GM21529 (cell line): Measurements from ENCODE around the gene GNG7.
"Not testable (repeated sequence)": the region's sequence is repeated elsewhere in the genome, so short reads cannot be mapped to it uniquely, and the experiment has no call there.

Experiments used
- ATAC-seq: cut with Tn5 transposase; IDR thresholded peaks from one replicate; pipeline ENCODE4 v1.9.1; 2021; ENCODE audit not compliant: unreplicated experiment

GNG7 gene

DNA sequence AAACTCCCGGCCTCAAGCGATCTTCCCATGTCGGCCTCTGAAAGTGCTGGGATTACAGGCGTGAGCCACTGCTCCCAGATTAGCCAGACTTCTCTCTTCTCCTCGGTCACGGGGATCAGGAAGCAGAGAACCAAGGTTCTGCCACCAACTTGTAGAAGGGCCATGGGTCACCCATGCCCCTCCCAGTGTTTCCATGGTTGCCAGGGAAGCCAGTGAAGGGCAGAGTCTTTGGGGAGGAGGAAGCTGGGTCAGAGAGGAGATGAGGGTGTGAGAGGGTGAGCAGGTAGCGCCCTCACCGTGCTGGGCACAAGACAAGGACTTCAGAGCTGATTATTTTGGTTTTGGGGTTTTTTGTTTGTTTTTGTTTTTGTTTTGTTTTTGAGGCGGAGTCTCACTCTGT is 77.1 kb downstream of the GNG7 start:
- no peak for ATAC-seq

DNA sequence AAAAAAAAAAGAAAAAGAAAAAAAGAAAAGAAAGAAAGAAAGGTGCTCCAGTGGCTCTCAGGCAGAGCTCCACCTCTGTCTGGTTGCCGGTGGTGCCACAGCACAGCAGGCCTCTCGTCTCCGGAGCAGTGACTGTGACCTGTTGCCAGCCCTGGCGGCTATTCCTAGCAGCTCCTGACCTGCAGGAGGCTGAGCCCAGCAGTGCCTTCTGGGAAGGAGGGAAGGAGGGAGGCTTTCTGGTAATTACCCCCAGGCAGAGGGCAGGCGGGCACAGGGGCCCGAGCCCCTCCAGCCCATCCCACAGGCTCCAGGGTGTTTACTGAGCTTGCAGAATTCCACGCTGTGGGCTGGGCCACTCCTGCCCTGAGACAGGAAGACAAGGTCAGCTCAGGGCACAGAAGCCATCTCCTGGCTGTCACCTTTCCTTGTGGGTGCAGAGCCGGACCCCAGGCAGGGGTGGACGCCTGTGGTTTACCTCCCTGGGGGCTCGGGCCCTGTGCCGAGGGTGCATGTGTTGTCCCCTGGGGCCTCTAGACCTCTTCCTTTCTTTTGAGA is 77.9 kb downstream of the GNG7 start:
- ATAC-seq: no peak

DNA sequence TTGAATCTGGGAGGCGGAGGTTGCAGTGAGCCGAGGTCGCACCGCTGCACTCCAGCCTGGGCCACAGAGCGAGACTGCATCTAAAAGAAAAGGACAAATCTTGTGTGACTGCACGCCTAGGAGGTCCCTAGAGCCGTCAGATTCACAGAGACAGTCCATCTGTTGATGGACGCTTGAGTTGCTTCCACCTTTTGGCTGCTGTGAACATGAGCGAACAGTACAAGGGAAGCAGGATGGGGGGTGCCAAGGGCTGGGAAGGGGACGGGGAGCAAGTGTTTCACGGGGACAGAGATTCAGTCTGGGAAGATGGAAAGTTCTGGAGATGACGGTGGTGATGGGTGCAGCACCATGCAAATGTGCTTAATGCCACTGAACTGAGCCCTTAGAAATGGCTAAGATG is 78.7 kb downstream of the GNG7 start:
- no peak for ATAC-seq

DNA sequence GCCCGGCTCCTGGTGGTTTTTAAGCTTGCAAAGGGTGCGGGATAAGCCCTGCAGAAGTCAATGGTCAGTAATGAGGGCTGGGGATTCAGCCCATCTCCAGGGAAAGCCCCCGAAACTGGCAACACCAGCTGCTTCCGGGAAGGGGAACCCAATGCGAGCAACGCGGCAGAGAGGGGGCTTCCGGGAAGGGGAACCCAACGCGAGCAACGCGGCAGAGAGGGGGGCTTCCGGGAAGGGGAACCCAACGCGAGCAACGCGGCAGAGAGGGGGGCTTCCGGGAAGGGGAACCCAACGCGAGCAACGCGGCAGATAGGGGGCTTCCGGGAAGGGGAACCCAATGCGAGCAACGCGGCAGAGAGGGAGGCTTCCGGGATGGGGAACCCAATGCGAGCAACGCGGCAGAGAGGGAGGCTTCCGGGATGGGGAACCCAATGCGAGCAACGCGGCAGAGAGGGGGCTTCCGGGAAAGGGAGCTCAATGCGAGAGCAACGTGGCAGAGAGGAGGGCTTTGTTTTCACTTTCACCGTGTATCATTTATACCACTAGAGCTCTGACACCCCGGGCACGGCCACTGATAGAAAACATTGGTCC is 80.0 kb downstream of the GNG7 start:
- not testable (repeated sequence) for ATAC-seq

DNA sequence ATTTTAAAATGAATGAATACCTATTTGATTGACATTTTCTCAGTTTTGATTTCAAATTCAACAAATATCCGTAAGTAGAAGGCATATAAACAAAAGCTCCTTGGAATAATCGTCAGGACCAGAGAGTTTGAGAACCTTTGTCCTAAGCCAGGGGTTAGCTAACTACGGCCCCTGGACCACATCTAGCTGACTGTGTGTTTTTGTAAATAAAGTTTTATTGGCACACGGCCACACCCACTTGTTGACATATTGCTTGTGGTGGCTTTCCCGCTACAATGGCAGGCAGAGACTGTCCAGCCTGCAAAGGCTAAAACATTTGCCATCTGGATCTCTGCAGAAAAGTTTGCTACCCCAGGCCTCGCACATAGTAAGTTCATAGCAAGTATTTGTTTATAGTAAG is 83.4 kb downstream of the GNG7 start:
- ATAC-seq: no peak

DNA sequence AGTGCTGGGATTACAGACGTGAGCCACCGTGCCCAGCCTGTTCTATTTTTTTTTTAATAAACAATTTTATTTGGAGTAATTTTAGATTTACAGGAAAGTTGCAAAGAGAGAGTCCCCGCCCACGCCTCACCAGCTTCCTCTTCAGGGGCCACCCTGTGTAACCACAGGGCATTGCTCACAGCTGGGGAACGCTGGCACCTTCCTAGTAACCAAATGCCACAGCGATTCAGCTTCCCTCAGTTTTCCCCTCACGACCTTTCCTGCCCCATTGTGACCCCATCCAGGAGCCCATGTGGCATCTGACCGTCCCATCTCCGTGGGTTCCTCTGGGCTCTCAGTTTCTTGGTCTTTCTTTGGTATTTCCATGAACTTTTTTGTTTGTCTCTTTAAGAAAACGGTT is 83.9 kb downstream of the GNG7 start:
- ATAC-seq: no peak

DNA sequence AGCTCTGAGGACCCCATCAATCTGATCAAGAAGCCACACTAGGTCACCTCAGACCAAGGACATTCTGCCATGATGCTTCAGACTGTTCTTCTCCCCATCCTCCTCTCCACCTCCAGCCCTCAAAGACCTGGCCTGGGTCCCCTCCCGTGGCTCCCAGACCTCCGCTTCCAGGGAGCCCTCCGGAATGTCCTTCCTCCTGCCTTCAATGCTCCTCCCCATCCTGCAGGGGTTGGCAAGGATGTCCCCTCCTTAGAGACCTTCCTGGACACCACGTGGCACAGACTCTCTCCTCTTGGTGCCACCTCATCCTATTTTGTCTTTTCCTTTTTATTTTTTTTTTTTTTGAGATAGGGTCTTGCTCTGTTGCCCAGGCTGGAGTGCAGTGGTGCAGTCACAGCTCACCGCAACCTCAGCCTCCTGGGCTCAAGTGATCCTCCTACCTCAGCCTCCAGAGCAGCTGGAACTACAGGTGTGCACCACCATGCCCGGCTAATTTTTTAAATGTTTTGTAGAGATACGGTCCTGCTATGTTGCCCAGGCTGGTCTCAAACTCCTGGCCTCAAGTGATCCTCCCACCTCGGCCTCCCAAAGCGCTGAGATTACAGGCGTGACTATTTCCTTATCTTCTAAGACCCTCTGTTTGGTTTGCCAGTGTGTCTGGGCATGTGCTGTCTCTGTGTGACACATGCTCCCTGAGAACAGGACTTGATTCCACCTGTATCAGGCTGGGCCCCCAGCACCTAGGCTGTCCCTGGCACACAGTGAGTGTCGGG is 84.9 kb downstream of the GNG7 start:
- ATAC-seq: no peak

DNA sequence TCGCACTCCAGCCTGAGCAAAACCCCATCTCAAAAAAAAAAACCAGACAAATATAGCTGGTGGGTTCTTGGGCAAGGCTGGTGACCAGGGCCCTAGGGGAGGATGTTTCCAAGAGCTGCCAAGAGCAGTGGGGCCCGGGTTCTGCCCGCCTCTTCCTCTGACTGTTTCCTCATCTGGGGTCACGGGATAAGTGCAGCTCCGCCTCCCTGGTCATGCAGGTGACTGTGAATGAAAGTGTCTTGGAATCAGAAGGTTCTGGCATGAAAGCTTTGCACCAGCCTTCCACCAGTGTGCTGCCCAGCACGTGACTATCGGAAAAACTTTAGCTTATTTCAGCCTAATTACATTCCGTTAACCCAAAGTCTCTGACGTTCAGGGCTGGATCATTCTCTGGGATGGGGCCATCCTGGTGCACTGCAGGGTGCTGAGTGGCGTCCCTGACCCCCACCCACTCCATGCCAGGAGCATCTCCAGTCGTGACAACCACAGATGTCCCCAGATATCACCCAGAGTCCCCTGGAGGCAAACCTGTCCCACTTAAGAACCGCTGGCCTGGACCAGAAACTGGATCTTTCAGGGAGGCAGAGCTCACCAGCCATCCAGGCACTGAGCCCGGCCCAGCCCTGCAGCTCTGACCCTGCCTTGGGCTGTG is 85.6 kb downstream of the GNG7 start:
- no peak for ATAC-seq

DNA sequence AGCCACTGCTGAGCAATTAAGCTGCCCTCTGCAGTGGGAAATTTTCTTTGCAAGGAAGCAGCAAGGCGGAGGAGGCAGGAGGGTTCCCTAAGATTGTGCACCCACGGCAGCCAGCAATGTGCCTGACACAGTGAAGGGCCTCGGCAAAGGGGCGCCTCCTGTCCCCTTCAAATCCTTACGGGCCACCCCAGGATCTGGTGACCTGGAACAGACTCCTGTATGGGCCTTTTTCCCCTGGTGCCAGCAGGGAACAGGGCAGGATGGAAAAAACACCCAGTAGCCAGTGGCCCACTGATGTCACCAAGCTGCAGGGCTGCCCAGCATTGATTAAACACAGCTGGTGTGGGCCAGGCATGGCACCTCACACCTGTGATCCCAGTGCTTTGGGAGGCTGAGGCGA is 86.7 kb downstream of the GNG7 start:
- no peak for ATAC-seq

DNA sequence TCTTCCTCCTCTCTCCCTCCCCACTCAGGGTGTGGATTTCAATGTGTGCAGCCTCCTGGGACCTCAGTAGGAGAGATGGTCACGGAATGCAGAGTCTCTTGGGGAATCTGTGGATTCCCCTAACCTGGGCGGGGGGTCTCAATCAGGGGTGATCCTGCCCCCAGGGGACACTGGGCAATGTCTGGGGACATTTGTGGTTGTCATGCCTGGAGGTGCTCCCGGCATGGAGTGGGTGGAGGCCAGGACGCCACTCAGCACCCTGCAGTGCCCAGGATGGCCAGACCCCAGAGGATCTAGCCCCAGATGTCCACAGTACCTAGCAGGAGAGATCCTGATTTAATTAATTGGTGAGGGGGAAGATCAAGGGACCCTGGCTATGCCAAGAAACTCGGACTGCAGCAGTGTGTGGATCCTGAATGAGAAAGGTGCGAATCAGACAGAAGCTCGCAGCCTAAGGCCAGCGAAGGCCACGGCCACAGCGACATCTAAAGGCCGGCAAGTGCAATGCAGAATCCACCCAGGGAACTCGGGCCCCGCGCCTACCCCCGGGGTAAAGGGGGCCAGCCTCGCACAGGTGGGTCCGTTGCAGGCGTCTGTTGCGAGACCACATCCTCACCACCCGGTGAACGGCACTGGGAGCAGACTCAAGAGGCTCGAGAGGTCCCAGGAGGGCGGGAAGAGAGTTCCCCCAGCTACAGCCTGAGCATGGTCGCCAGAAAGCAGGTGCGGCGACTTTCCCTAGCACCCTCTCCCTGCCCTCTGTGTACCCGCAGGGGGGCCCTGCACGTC is 88.8 kb downstream of the GNG7 start:
- peak; percentile 35 for ATAC-seq

DNA sequence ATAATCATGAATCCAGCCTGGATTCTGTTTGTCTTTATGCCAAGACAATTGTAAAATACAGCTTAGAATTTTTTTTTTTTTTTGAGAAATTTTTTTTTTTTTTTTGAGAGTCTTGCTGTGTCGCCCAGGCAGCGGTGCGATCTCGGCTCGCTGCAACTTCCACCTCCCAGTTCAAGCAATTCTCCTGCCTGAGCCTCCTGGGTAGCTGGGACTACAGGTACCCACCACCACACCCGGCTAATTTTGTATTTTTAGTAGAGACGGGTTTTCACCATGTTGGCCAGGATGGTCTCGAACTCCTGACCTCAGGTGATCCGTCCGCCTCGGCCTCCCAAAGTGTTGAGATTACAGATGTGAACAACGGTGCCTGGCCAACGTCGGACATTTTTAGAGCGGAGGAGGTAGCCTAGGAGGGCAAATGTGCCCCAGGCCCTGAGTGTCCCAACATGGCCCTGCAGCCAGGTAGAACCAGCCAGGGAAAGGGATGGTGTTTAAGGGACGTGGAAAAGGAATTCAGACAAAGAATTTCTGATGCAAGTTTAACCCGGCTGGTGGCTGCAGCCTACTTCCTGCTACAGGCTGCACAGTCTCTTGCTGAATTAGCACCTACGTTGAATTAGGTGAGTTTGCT is 89.8 kb downstream of the GNG7 start:
- ATAC-seq: no peak

DNA sequence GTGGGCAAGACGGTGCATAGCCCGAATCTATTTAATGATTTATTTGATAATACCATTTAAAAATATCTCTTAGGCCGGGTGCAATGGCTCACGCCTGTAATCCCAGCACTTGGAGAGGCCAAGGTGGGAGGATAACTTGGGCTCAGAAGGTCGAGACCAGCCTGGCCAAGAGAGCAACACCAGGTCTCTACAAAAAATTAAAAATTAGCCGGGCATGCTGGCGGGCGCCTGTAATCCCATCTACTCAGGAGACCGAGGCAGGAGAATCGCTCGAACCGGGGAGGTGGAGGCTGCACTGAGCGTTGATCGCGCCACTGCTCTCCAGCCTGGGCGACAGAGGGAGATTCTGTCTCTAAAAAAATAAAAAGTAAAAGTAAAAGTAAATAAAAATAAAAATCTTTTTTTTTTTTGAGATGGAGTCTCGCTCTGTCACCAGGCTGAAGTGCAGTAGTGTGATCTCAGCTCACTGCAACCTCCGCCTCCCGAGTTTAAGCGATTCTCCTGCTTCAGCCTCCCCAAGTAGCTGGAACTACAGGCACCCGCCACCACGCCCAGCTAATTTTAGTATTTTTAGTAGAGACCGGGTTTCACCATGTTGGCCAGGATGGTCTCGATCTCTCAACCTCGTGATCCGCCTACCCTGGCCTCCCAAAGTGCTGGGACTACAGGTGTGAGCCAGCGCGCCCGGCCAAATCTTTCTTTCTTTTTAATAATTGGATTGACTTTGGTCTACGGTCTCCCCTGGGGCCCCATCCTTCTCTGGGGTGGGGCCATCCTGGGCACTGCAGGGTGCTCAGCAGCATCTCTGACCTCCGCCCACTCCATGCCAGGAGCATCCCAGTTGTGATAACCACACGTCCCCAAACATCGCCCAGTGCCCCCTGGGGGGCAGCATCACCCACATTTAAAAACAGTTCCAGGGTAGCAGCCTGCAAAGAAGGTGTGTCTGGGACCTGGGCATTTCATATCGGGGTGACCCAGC is 90.7 kb downstream of the GNG7 start:
- no peak for ATAC-seq

DNA sequence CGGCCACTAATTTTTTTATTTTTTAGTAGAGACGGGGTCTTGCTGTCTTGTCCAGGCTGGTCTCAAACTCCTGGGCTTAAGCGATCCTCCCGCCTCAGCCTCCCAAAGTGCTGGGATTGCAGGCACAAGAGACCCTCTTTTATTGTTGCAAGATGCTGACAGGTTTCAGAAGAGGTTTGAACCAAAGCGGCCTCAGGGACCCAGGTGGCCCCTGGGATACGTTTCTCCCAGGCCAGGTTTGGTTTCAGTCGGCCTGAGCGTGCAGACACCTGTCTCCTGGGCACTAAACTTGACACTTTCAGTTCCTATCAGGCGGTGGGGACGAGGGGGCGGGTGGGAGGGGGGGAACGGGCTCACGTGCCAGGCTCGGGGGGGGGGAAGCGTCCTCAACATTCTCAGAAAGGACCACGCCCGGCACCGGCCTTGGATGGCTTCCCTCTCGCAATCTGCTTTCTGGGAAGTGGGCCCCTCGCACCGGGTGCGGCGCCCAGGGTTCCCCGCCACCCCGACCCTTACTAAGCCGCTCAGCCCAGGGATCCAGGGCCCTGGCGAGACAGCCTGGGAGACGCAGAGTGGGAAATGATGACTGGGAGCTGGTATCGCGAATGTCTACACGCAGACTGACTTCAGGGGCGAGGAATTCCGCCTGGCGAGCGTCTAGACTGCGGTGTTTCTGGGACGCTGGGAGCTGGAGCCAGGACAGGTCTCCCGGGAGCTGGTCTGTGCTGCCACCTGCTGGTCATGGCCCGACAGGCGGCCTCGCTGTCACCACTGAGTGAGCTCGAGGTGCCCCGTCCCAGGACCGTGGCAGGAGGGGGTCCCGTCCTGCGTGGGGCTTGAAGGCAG is 91.6 kb downstream of the GNG7 start:
- no peak for ATAC-seq

DNA sequence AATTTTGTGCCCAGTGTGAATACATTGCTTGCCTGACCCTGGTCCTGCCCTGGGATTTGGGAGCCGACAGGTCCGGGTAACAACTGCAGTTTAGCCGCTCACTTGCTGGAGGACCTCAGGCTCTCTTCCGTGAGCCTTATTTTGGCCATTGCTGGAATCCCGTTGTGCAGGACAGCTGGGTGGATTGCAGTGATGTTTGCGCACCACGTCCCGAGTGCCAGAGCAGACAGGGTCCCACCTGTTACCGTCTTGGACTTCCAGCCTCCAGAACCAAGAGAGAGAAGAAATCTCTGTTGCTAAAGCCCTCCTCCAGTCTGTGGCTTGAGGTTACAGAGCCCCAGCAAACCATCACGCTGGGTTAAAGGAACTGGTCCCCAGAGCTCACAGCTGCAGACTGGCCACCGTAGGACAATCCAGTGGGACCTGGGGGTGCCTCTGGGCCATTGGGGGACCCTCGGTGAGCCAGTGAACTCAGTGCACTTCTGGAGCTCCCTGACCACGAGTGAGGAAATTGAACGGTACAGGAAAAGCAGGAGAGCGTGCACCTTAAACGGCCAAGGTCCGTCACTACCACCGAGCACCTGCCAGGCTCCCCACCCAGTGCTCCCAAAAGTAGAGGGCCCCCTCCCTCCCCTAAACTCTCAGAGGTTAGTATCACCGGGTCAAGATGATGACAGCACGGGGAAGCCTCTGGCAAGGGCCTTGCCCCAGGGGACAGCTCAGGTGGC is 92.9 kb downstream of the GNG7 start:
- ATAC-seq: no peak

DNA sequence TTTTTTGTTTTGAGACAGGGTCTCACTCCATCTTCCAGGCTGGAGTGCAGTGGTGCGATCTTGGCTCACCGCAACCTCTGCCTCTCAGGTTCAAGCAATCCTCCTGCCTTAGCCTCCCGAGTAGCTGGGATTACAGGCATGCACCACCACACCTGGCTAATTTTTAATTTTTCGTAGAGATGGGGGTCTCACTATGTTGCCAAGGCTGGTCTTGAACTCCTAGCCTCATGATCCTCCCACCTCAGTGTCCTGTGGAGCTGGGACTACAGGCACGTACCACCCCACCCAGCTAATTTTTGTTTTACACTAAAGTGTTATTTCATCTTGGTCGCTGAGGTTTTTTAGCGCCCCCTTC is 93.5 kb downstream of the GNG7 start:
- not testable (repeated sequence) for ATAC-seq

DNA sequence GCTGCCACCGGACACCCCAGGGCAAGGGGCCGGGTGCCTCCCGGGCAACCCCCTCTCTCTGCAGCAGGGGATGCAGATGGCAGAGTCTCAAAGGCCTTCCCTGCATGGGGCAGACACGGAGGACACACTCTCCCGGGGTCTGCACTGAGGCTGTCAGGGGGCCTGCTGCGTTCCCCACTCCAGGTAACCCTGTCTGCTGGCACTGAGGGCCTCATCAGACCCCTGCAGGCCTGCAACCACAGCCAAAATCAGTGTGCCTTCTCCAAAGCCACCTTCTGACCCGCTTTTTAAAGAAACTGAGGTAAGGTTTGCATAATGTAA is 93.9 kb downstream of the GNG7 start:
- ATAC-seq: no peak

DNA sequence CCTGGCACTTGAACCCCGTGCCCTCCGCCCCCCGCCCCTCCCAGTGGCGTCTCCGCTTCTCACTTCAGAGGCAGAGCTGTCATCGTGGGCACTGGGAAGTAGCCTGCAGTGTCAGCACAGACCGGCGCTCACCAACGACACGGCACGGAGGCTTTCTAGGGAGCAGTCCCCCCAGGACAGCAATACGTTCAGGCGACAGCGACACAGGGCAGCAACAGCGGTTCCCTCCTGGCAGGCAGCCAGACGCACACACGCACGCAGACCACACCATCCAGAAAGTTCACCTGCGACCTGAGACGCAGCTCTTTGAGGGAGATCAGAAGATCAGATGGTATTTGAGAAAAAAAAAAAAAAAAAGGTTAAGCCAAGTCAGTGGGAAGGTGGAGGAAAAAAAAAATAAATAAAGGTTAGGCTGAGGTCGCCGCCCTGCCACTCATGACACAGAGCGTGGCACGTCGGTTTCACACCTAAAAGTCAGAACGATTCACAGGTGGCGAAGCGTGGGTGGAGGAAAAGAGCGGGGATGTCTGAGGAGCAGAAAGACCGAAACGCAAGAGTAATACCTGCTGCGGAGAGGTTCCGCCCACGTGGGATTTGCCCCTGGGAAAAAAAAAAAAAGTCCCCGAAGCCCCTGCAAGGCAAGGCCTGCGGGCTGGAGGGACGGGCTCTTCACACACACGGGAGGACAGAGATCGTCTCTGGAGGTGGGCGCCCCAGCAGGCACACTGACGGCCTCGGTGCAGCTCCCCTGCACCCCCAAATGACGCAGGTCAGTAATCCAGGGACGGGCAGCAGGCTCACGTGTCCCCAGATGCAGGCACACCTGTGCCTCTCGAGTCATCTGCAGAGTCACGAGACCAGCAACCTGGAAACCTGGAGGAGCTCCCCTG is 94.5 kb downstream of the GNG7 start:
- ATAC-seq: peak; percentile 34
